GM23248 (cell line): Measurements from ENCODE around the gene TMEM219. TPM values are rescaled to one million over a fixed set of nuclear protein-coding genes. Genes with fewer than 3 reads are reported as not detected.

Source experiments
- DNase-seq: peaks from one replicate; pipeline ENCODE4 v3.0.0-alpha.2; 2015
- H2AFZ ChIP-seq: fragments of 200-600 bp; sonication (generic); 2 replicates; pipeline ENCODE4 v1.6.1; 2016; ENCODE audit warnings: antibody characterized with exemption
- H3F3A ChIP-seq: fragments of 200-600 bp; sonication (generic); 2 replicates; pipeline ENCODE4 v1.6.1; 2016; ENCODE audit warnings: mild to moderate bottlenecking, antibody characterized with exemption, mixed run types; ENCODE audit not compliant: insufficient read depth
- H3K27ac ChIP-seq: fragments of 200-600 bp; sonication (generic); 2 replicates; pipeline ENCODE4 v1.5.1; 2016; ENCODE audit warnings: mild to moderate bottlenecking
- H3K27me3 ChIP-seq: fragments of 200-600 bp; sonication (generic); replicated peaks from 2 replicates; pipeline ENCODE4 v1.6.1; 2016; ENCODE audit warnings: mild to moderate bottlenecking; ENCODE audit not compliant: insufficient read depth
- H3K36me3 ChIP-seq: fragments of 200-600 bp; sonication (generic); 2 replicates; pipeline ENCODE4 v1.6.1; 2016; ENCODE audit warnings: low read depth, mild to moderate bottlenecking
- H3K4me1 ChIP-seq: fragments of 200-600 bp; sonication (generic); 2 replicates; pipeline ENCODE4 v1.6.1; 2016; ENCODE audit warnings: mild to moderate bottlenecking; ENCODE audit not compliant: insufficient read depth
- H3K4me2 ChIP-seq: fragments of 200-600 bp; sonication (generic); one replicate; pipeline ENCODE4 v1.6.1; 2016; ENCODE audit warnings: mild to moderate bottlenecking; ENCODE audit not compliant: unreplicated experiment
- H3K4me3 ChIP-seq: fragments of 200-600 bp; sonication (generic); 2 replicates; pipeline ENCODE4 v1.5.1; 2016; ENCODE audit warnings: mild to moderate bottlenecking
- H3K79me2 ChIP-seq: fragments of 200-600 bp; sonication (generic); 2 replicates; pipeline ENCODE4 v1.6.1; 2016; ENCODE audit warnings: mild to moderate bottlenecking; ENCODE audit not compliant: insufficient read depth
- H3K9ac ChIP-seq: fragments of 200-600 bp; sonication (generic); 2 replicates; pipeline ENCODE4 v1.6.1; 2016; ENCODE audit warnings: mild to moderate bottlenecking
- H3K9me2 ChIP-seq: fragments of 200-600 bp; sonication (generic); 2 replicates; pipeline ENCODE4 v1.6.1; 2016; ENCODE audit warnings: mixed run types, mild to moderate bottlenecking, moderate library complexity; ENCODE audit not compliant: insufficient read depth
- H3K9me3 ChIP-seq: fragments of 200-600 bp; sonication (generic); one replicate; pipeline ENCODE4 v1.6.1; 2017; ENCODE audit warnings: low read depth
- H4K20me1 ChIP-seq: fragments of 200-600 bp; sonication (generic); 2 replicates; pipeline ENCODE4 v1.6.0; 2016; ENCODE audit not compliant: insufficient read depth
- EZH2 ChIP-seq: fragments of 200-600 bp; sonication (generic); IDR thresholded peaks from 2 replicates; pipeline ENCODE4 v1.6.1; 2018; ENCODE audit warnings: antibody characterized with exemption, mild to moderate bottlenecking; ENCODE audit not compliant: insufficient read depth, poor library complexity, severe bottlenecking
- EZH2phosphoT487 ChIP-seq: fragments of 200-600 bp; sonication (generic); IDR thresholded peaks from 2 replicates; pipeline ENCODE4 v1.6.1; 2018; ENCODE audit warnings: antibody characterized with exemption, moderate library complexity, mild to moderate bottlenecking, low read depth; ENCODE audit not compliant: insufficient read depth
- WGBS, 2 experiments: methylation state at CpG; one replicate each; pipeline ENCODE4 v1.1.6; 2015 to 2017; ENCODE audit warnings: low lambda C conversion rate in 2 of 2, low coverage in 1 of 2; ENCODE audit errors: missing lambda C conversion rate in 2 of 2; 5-methylcytosine and 5-hydroxymethylcytosine counted together
- in situ Hi-C: fragments of 300-500 bp; cut with MboI; formaldehyde crosslinking; loops from 2 replicates; pipeline ENCODE4 v1.15.0; 2020
- polyA plus RNA-seq: library from polyadenylated mRNA; unstranded; fragments of >200 nt; fragmentation: Nextera tagmentation; extraction: Ambion mirVana; gene quantifications from 2 replicates; pipeline ENCODE4 v1.2.1, GENCODE V29; 2016
- total RNA-seq: library from RNA; depleted of rRNA; stranded (reverse); fragments of >200 nt; shearing (Covaris generic); gene quantifications from 2 replicates; pipeline ENCODE4 v1.2.3, GENCODE V29; 2014

TMEM219 gene
- total and polyA plus RNA-seq, 2 experiments from 2014 or later, result 124 to 162 TPM

DNA sequence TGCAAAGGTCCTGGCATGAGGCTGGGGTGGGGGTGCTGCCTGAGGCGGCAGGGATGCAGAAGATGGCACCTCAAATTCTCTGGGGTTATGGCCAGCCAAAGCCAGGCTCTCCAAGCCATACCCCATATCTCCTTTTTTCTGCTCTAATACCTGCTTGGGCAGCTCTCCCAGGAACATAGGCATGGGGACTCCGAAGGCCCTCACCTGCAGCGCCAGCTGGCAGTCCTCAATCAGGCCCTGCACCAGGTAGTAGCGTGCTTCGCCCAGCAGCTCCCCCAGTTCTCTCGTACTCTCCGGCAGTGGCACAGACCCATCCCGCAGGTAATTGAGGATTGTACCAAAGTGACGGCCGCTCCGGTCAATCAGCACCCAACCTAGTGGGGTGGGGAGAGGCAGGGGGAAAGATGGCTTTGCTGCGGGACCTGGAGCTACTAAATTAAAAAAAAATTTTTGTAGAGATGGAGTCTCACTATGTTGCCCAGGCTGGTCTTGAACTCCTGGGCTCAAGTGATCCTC lies 38.8 kb upstream of the TMEM219 start:
- DNase-seq, result no peak
- H3K4me3 ChIP-seq, result no peak overlapping the region
- H2AFZ ChIP-seq, result no peak overlapping the region
- TF ChIP-seq EZH2phosphoT487, result no peak
- peaks cover 13% of the 10 kb centered on the region; the same call in 1 of the 2 replicates for H3F3A ChIP-seq
- H3K4me2 ChIP-seq, result no peak overlapping the region
- no peak overlapping the region for H3K27ac ChIP-seq
- no peak overlapping the region for H3K9ac ChIP-seq
- in situ Hi-C loops, result loop anchor here (5.0 kb wide), 1 partner anchor 49 kb away; the partner anchor contains the start of gene TAOK2
- no peaks in the 10 kb centered on the region for H3K9me3 ChIP-seq
- H3K4me1 ChIP-seq, result peaks cover 22% of the 10 kb centered on the region
- no peaks in the 10 kb centered on the region for H3K27me3 ChIP-seq
- peaks cover 4% of the 10 kb centered on the region; the same call in 1 of the 2 replicates for H4K20me1 ChIP-seq
- H3K9me2 ChIP-seq, result no peaks in the 10 kb centered on the region
- WGBS, 2 experiments, result 98 to 99% methylated on average over 12 of the region's 12 CpGs
- H3K79me2 ChIP-seq, result peaks cover 74% of the 10 kb centered on the region
- peaks cover 7% of the 10 kb centered on the region for H3K36me3 ChIP-seq

DNA sequence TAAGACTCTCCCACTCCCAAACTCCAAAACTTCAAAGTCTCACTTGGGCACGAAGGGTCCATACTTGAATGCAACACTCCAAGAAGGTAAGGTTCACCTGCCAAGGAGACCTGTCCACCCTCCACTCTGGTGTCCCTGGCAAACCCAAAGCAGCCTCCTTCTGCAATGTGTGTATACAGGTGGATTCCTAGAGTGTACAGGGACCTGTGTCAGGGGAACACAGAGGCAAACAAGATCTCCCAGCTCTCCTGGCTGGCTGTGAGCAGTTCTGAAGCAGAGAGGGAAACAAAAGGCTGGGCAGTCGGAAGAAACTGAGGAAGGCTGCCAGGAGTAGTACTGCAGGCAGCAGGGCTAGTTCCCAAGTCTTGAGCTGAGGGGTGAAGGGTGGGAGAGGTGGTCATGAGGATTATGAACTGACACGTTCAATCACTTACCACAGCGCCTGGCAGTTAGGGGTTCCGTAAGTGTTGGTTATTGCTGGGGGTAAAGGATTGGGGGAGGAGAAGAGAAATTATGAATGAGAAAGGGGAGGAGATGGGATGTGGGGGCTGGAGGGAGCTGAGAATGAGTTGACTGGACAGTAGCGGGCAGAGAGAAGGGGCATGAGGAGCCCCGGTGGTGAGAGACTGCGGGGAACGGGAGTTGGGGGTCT lies 36.6 kb upstream of the TMEM219 start:
- Histone ChIP-seq H3K4me3 (peak overlapping the region; percentile 90), H3K9me2 (no peaks in the 10 kb centered on the region), H3K9me3 (no peaks in the 10 kb centered on the region), H3K36me3 (no peaks in the 10 kb centered on the region; the same call in 1 of the 2 replicates), H3K9ac (peak overlapping the region; percentile 90), H3K4me1 (peaks cover 22% of the 10 kb centered on the region), H3K27me3 (no peaks in the 10 kb centered on the region), H3F3A (peaks cover 13% of the 10 kb centered on the region; the same call in 1 of the 2 replicates), H4K20me1 (peaks cover 4% of the 10 kb centered on the region; the same call in 1 of the 2 replicates), H3K79me2 (peaks cover 55% of the 10 kb centered on the region), H3K4me2 (peak overlapping the region; percentile 94), H2AFZ (peak overlapping the region; percentile 92), H3K27ac (peak overlapping the region; percentile 73; the same call in 1 of the 2 replicates)
- in situ Hi-C loops, result no loop called here
- no peak for TF ChIP-seq EZH2phosphoT487
- TF ChIP-seq EZH2, result no peak
- WGBS, 2 experiments, result 5 to 6% methylated on average over 5 to 9 of the region's 9 CpGs
- peak; percentile 47 for DNase-seq

DNA sequence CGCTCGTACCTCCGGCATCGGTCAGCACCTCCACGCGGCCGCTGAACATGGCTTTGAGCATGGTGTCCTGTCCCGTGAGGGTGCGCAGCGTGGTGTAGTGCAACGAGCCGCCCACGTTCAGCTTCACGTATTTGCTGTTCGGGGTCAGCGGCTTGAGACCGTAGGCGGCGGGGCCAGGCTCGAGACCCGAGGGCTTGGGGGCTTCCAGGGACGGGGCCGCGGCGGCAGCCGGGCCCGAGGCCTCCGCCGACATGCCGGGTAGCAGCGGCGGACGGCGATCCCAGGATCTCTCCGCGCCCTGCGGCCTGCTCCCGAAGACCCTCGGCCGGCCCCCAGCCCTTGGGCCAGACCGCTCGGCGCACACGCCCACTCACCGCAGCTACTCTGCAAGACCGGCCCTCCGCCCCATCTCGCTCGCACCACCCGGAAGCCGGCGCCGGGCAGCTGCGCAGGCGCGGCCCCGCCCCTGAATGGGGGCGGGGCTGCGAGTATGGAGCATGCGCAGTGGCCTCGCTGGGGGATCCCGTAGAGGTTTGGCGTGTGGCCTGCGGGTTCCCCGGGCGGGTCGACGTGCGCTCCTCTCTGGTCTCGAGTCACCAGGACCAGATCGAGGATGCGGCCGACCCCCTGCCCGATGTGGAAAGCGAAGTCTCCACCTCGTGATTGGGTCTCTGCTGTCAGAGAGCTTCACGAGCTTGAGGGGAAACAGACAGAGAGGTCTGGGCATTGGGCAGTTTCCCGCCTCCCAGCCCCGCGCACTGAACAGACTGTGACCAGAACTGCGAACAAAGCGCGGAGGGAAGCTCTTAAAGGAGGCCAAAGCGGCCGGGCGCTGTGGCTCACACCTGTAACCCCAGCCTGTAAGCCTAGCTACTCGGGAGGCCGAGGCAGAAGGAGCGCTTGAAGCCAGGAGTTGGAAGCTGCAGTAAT lies 35.8 kb upstream of the TMEM219 start, which contains the start of gene KCTD13:
Gene KCTD13, minus strand, starts transcription at position 446 of the 930 bp plus-strand sequence. Its CDS starts 193 bp downstream, at position 253.
- peaks cover 4% of the 10 kb centered on the region; the same call in 1 of the 2 replicates for H4K20me1 ChIP-seq
- peak within 1 kb of the TSS; percentile 90 for H3K9ac ChIP-seq
- H3F3A ChIP-seq, result peaks cover 13% of the 10 kb centered on the region; the same call in 1 of the 2 replicates
- no peak for TF ChIP-seq EZH2phosphoT487
- no peak for TF ChIP-seq EZH2
- no peaks in the 10 kb centered on the region; the same call in 1 of the 2 replicates for H3K36me3 ChIP-seq
- H3K79me2 ChIP-seq, result peaks cover 47% of the 10 kb centered on the region
- peak; percentile 92 for DNase-seq
- peak within 1 kb of the TSS; percentile 90 for H3K4me3 ChIP-seq
- peak within 1 kb of the TSS; percentile 73 for H3K27ac ChIP-seq
- peak within 1 kb of the TSS; percentile 92 for H2AFZ ChIP-seq
- no peaks in the 10 kb centered on the region for H3K27me3 ChIP-seq
- no peaks in the 10 kb centered on the region for H3K9me2 ChIP-seq
- peak within 1 kb of the TSS; percentile 94 for H3K4me2 ChIP-seq
- no peaks in the 10 kb centered on the region for H3K9me3 ChIP-seq
- in situ Hi-C loops, result no loop called here
- WGBS, 2 experiments, result 1% methylated on average over 45 to 74 of the region's 89 CpGs
- peaks cover 22% of the 10 kb centered on the region for H3K4me1 ChIP-seq

DNA sequence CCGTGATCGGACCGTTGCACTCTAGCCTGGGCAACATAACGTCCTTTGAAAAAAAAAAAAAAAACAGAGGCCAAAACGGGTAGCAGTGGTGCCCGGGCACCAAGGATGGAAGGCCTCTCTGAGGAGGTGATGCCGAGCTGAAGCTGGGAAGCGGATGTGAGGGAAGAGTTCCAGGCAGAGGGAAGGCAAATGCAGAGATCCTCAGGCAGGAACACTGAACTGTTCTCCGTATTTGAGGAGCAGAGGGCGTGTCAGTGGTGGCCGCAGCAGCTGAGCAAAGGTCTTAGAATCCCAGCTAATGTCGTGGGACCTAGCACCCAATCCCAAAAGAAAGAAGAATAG lies 35.2 kb upstream of the TMEM219 start:
- Histone ChIP-seq H3K9me3 (no peaks in the 10 kb centered on the region), H3K4me1 (peaks cover 22% of the 10 kb centered on the region), H3K4me3 (peak overlapping the region; percentile 90), H2AFZ (peak overlapping the region; percentile 92), H3K9me2 (no peaks in the 10 kb centered on the region), H3K9ac (peak overlapping the region; percentile 90), H3K27ac (peak overlapping the region; percentile 73), H3K36me3 (no peaks in the 10 kb centered on the region; the same call in 1 of the 2 replicates), H3K79me2 (peaks cover 42% of the 10 kb centered on the region), H4K20me1 (peaks cover 4% of the 10 kb centered on the region; the same call in 1 of the 2 replicates), H3F3A (peaks cover 13% of the 10 kb centered on the region; the same call in 1 of the 2 replicates), H3K4me2 (peak overlapping the region; percentile 94), H3K27me3 (no peaks in the 10 kb centered on the region)
- WGBS, 2 experiments, result 3 to 4% methylated on average over 12 of the region's 12 CpGs
- in situ Hi-C loops, result no loop called here
- TF ChIP-seq EZH2 (no peak), EZH2phosphoT487 (no peak)
- DNase-seq, result peak; percentile 69
